GM23248 (cell line): ENCODE results near the gene KCNMB4.

Source experiments
- EZH2 ChIP-seq: fragments of 200-600 bp; sonication (generic); IDR thresholded peaks from 2 replicates; pipeline ENCODE4 v1.6.1; 2018; ENCODE audit warnings: antibody characterized with exemption, mild to moderate bottlenecking; ENCODE audit not compliant: insufficient read depth, poor library complexity, severe bottlenecking
- EZH2phosphoT487 ChIP-seq: fragments of 200-600 bp; sonication (generic); IDR thresholded peaks from 2 replicates; pipeline ENCODE4 v1.6.1; 2018; ENCODE audit warnings: antibody characterized with exemption, moderate library complexity, mild to moderate bottlenecking, low read depth; ENCODE audit not compliant: insufficient read depth

GRCh38 chr12:70402597-70402996, 36.5 kb downstream of the KCNMB4 start:
- TF ChIP-seq EZH2 (no peak), EZH2phosphoT487 (no peak)
